ENCODE measurements around the gene CHTOP. TPM values are rescaled to one million over a fixed set of nuclear protein-coding genes. Genes with fewer than 3 reads are reported as not detected.
"Not testable (repeated sequence)": the region's sequence is repeated elsewhere in the genome, so short reads cannot be mapped to it uniquely, and the experiment has no call there.

Gene CHTOP
- 51.9 and 61.2 TPM in 2 replicates for total RNA-seq

GRCh38 chr1:153633754-153634665, at the start of gene CHTOP:
Gene CHTOP (plus strand): TSS chr1:153634066. CDS start chr1:153636589, 2,523 bp downstream.
- TF ChIP-seq CTCF (IDR thresholded peaks at IDR 0.05; ENCODE audit: insufficient read depth, low read length, severe bottlenecking) = no peak
- Histone ChIP-seq H3K4me3 (ENCODE audit: low read depth, low read length) (peak within 1 kb of the TSS; percentile 71), H3K36me3 (ENCODE audit: control insufficient read depth, insufficient read depth, low read length) (peaks cover 12% of the 10 kb centered on the region), H3K27me3 (ENCODE audit: control insufficient read depth, insufficient read depth, low read length) (no peaks in the 10 kb centered on the region)
- FAIRE-seq (no peak), DNase-seq (ENCODE audit: low read depth) (peak; percentile 97)

GRCh38 chr1:153585006-153585405, 48.9 kb upstream of the CHTOP start:
- no peaks in the 10 kb centered on the region for H3K36me3 ChIP-seq (ENCODE audit: control insufficient read depth, insufficient read depth, low read length)
- DNase-seq (ENCODE audit: low read depth) (no peak), FAIRE-seq (no peak)
- no peak overlapping the region for H3K4me3 ChIP-seq (ENCODE audit: low read depth, low read length)
- H3K27me3 ChIP-seq (ENCODE audit: control insufficient read depth, insufficient read depth, low read length) = no peaks in the 10 kb centered on the region
- no peak for TF ChIP-seq CTCF (IDR thresholded peaks at IDR 0.05; ENCODE audit: insufficient read depth, low read length, severe bottlenecking)

- no peak overlapping the region for H3K4me3 ChIP-seq (ENCODE audit: low read depth, low read length)
- no peaks in the 10 kb centered on the region for H3K27me3 ChIP-seq (ENCODE audit: control insufficient read depth, insufficient read depth, low read length)
- TF ChIP-seq CTCF (IDR thresholded peaks at IDR 0.05; ENCODE audit: insufficient read depth, low read length, severe bottlenecking) = no peak
- DNase-seq (ENCODE audit: low read depth) (no peak), FAIRE-seq (no peak)
- no peaks in the 10 kb centered on the region for H3K36me3 ChIP-seq (ENCODE audit: control insufficient read depth, insufficient read depth, low read length)
These were observed 47.5 kb upstream of the CHTOP start for GRCh38 chr1:153586347-153586746.

GRCh38 chr1:153587314-153587713, 46.6 kb upstream of the CHTOP start:
- Histone ChIP-seq H3K27me3 (ENCODE audit: control insufficient read depth, insufficient read depth, low read length) (no peaks in the 10 kb centered on the region), H3K36me3 (ENCODE audit: control insufficient read depth, insufficient read depth, low read length) (no peaks in the 10 kb centered on the region), H3K4me3 (ENCODE audit: low read depth, low read length) (no peak overlapping the region)
- no peak for FAIRE-seq
- no peak for DNase-seq (ENCODE audit: low read depth)
- no peak for TF ChIP-seq CTCF (IDR thresholded peaks at IDR 0.05; ENCODE audit: insufficient read depth, low read length, severe bottlenecking)

- not testable (repeated sequence) for H3K27me3 ChIP-seq (ENCODE audit: control insufficient read depth, insufficient read depth, low read length); DNase-seq (ENCODE audit: low read depth); FAIRE-seq; H3K4me3 ChIP-seq (ENCODE audit: low read depth, low read length); H3K36me3 ChIP-seq (ENCODE audit: control insufficient read depth, insufficient read depth, low read length)
These were observed 45.8 kb upstream of the CHTOP start for GRCh38 chr1:153588033-153588432.

GRCh38 chr1:153588482-153588881, 45.4 kb upstream of the CHTOP start:
- TF ChIP-seq CTCF (IDR thresholded peaks at IDR 0.05; ENCODE audit: insufficient read depth, low read length, severe bottlenecking) = no peak
- FAIRE-seq (no peak), DNase-seq (ENCODE audit: low read depth) (no peak)
- no peaks in the 10 kb centered on the region for H3K27me3 ChIP-seq (ENCODE audit: control insufficient read depth, insufficient read depth, low read length)
- H3K4me3 ChIP-seq (ENCODE audit: low read depth, low read length) = no peak overlapping the region
- no peaks in the 10 kb centered on the region for H3K36me3 ChIP-seq (ENCODE audit: control insufficient read depth, insufficient read depth, low read length)

Data from bronchial epithelial cell (primary cell).